Fibroblast of peridontal ligament (primary cell): ENCODE measurements around the gene EPSTI1.
A peak's percentile ranks its signal among the peaks of the same experiment; 100 is the strongest.

Experiments used
- DNase-seq: peaks from one replicate; pipeline ENCODE4 v3.0.0-alpha.2; 2010; ENCODE audit errors: extremely low read depth

The EPSTI1 gene

DNA sequence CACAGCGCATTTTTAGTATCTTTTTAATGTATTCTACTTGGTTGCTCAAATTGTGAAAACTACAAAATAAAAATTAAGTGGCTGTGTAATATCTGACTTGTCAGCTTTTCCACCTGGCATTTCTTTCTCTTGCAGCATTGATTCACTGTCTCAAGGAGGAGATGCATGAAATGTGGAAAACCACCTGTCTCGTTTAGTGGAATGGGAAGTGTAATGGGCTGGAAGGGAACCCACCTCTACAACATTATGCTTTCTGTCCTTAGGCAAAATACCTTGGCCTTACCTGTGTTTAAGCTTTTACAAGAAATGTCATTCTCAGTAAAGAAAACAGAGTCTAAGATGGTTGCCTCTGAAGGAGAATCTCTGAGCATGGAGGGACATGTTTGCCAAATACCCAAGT, 142.8 kb downstream of the EPSTI1 start:
- DNase-seq = no peak

- DNase-seq = peak; percentile 79
These were observed 144.0 kb downstream of the EPSTI1 start for GRCh38 chr13:42847891-42848663.

DNA sequence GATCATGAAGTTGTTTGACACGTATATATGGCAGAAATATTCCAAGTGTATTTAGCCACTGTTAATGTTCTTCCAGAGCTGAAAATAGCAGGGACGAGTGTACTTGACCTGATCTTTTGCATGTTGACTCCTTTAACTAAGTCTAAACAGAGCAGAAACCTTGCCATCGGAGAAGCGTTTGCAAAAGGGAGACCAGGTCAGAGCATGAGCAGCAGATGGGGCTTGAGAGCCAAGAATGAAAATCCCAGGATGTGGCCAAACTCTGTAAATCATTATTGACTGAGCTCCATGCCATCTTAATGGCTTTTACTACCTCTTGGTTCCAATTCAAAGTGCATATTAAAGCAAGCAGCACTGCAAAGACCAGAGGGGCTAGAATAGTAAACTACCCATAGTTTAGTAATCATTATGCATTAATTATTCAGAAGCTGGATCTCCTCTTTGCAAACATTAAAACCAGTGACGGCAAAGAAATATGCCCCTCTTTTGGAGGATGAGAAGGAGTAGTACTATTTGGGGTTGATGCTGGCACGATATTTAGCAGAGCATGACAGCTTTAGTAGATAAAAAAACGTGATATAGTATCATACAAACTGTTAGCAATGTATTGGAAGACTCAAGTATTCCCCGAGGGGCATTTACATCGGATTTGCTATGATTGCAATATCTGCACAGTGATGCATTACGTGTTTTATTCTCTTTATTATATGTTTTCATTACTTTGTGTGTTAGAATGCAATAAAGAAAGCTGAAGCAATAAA, 154.9 kb downstream of the EPSTI1 start:
- peak; percentile 86 for DNase-seq
